Fibroblast of skin of left quadriceps (primary cell): ENCODE measurements around the gene EXOC4.

ENCODE experiments used
- DNase-seq, 2 experiments: peaks; one replicate each; pipeline ENCODE4 v3.0.0-alpha.2; 2013; ENCODE audit warnings: low read depth in 2 of 2

EXOC4 gene

GRCh38 chr7:133572843-133573242 is 320.0 kb downstream of the EXOC4 start:
- no peak for DNase-seq

- DNase-seq, result no peak
Measured at GRCh38 chr7:133573554-133574265, 320.8 kb downstream of the EXOC4 start.

GRCh38 chr7:133575726-133576440 is 323.0 kb downstream of the EXOC4 start:
- no peak for DNase-seq

GRCh38 chr7:133576612-133577168 is 323.8 kb downstream of the EXOC4 start:
- no peak for DNase-seq

GRCh38 chr7:133582766-133583523 is 330.1 kb downstream of the EXOC4 start:
- peak; percentile 90 to 91 for DNase-seq

GRCh38 chr7:133583545-133584171 is 330.8 kb downstream of the EXOC4 start:
- DNase-seq, result no peak

- DNase-seq, result no peak
Measured at GRCh38 chr7:133584956-133585668, 332.2 kb downstream of the EXOC4 start.

- DNase-seq, result no peak
Measured at GRCh38 chr7:133586253-133586652, 333.4 kb downstream of the EXOC4 start.

- DNase-seq, result no peak
Measured at GRCh38 chr7:133587903-133588302, 335.0 kb downstream of the EXOC4 start.

- no peak for DNase-seq
Measured at GRCh38 chr7:133590795-133591194, 337.9 kb downstream of the EXOC4 start.

GRCh38 chr7:133591704-133592340 is 338.9 kb downstream of the EXOC4 start:
- DNase-seq, result no peak

- DNase-seq, result no peak
Measured at GRCh38 chr7:133593561-133593960, 340.7 kb downstream of the EXOC4 start.

GRCh38 chr7:133601617-133602016 is 348.7 kb downstream of the EXOC4 start:
- DNase-seq, result no peak

GRCh38 chr7:133602291-133602690 is 349.4 kb downstream of the EXOC4 start:
- DNase-seq, result peak; percentile 11 to 16

- no peak for DNase-seq
Measured at GRCh38 chr7:133606991-133607390, 354.1 kb downstream of the EXOC4 start.

- no peak for DNase-seq
Measured at GRCh38 chr7:133609806-133610205, 356.9 kb downstream of the EXOC4 start.

- no peak for DNase-seq
Measured at GRCh38 chr7:133611955-133612354, 359.1 kb downstream of the EXOC4 start.

- DNase-seq, result no peak
Measured at GRCh38 chr7:133613250-133613790, 360.4 kb downstream of the EXOC4 start.

- no peak for DNase-seq
Measured at GRCh38 chr7:133614251-133614650, 361.4 kb downstream of the EXOC4 start.

- no peak for DNase-seq
Measured at GRCh38 chr7:133618970-133619369, 366.1 kb downstream of the EXOC4 start.
